ENCODE measurements around the gene KDM5A.

DNA sequence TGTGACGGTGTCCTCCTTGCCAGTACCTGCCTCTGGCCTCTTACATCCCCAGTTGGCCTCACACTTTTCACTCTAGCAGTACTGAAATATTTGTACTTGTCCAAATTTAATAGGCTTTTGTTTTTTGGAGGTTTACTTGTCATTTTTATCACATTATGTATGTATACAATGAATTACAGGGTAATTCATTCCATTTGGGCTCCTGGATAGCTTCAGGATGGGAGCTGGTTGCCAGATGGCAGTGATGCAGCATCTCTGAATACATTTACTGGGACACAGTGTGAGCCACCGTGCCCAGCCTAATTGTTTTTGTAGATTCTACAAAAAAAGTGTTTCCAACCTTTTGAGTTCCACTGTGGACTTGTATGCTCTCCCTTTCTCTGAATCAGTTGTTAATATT, 25.7 kb upstream of the KDM5A start:
- TF ChIP-seq, protein P1, sequence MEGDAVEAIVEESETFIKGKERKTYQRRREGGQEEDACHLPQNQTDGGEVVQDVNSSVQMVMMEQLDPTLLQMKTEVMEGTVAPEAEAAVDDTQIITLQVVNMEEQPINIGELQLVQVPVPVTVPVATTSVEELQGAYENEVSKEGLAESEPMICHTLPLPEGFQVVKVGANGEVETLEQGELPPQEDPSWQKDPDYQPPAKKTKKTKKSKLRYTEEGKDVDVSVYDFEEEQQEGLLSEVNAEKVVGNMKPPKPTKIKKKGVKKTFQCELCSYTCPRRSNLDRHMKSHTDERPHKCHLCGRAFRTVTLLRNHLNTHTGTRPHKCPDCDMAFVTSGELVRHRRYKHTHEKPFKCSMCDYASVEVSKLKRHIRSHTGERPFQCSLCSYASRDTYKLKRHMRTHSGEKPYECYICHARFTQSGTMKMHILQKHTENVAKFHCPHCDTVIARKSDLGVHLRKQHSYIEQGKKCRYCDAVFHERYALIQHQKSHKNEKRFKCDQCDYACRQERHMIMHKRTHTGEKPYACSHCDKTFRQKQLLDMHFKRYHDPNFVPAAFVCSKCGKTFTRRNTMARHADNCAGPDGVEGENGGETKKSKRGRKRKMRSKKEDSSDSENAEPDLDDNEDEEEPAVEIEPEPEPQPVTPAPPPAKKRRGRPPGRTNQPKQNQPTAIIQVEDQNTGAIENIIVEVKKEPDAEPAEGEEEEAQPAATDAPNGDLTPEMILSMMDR (IDR thresholded peaks at IDR 0.05), result no peak
- no peak for TF ChIP-seq POLR2A (IDR thresholded peaks at IDR 0.05)

Data from heart left ventricle (tissue), 13 donors.